Smooth muscle cell (in vitro differentiated cells): ENCODE measurements around the gene PRKCE. TPM values are rescaled to one million over a fixed set of nuclear protein-coding genes. Genes with fewer than 3 reads are reported as not detected.

ENCODE experiments used
- DNase-seq: peaks from one replicate; lab custom pipeline; 2025; ENCODE audit not compliant: unreplicated experiment; lab: John Stamatoyannopoulos, UW
- H2AFZ ChIP-seq: fragments of 200-600 bp; sonication (generic); 2 replicates; pipeline ENCODE4 v1.6.0; 2016; ENCODE audit warnings: antibody characterized with exemption, low read depth, mild to moderate bottlenecking
- H3F3A ChIP-seq: fragments of 200-600 bp; sonication (generic); 2 replicates; pipeline ENCODE4 v1.6.0; 2017; ENCODE audit warnings: antibody characterized with exemption, low read depth
- H3K27ac ChIP-seq: fragments of 200-600 bp; sonication (generic); 2 replicates; pipeline ENCODE4 v1.5.1; 2016; ENCODE audit warnings: low read depth, mild to moderate bottlenecking
- H3K27me3 ChIP-seq: fragments of 200-600 bp; sonication (generic); 2 replicates; pipeline ENCODE4 v1.6.1; 2016; ENCODE audit warnings: low read depth, mild to moderate bottlenecking
- H3K36me3 ChIP-seq: fragments of 200-600 bp; sonication (generic); 2 replicates; pipeline ENCODE4 v1.5.1; 2016; ENCODE audit warnings: low read depth
- H3K4me1 ChIP-seq: fragments of 200-600 bp; sonication (generic); 2 replicates; pipeline ENCODE4 v1.5.1; 2016; ENCODE audit warnings: low read depth
- H3K4me2 ChIP-seq: fragments of 200-600 bp; sonication (generic); 2 replicates; pipeline ENCODE4 v1.6.0; 2016; ENCODE audit warnings: mild to moderate bottlenecking
- H3K4me3 ChIP-seq: fragments of 200-600 bp; sonication (generic); 2 replicates; pipeline ENCODE4 v1.5.1; 2016; ENCODE audit warnings: mild to moderate bottlenecking
- H3K79me2 ChIP-seq: fragments of 200-600 bp; sonication (generic); 2 replicates; pipeline ENCODE4 v1.6.0; 2016; ENCODE audit warnings: low read depth, mild to moderate bottlenecking
- H3K9ac ChIP-seq: fragments of 200-600 bp; sonication (generic); 2 replicates; pipeline ENCODE4 v1.6.0; 2016; ENCODE audit warnings: low read depth
- H3K9me3 ChIP-seq: fragments of 200-600 bp; sonication (generic); replicated peaks from 2 replicates; pipeline ENCODE4 v1.5.1; 2016; ENCODE audit warnings: low read depth
- H4K20me1 ChIP-seq: fragments of 200-600 bp; sonication (generic); 2 replicates; pipeline ENCODE4 v1.6.0; 2016; ENCODE audit warnings: low read depth
- WGBS: methylation state at CpG from one replicate; pipeline ENCODE4 v1.1.7; 2016; ENCODE audit warnings: low lambda C conversion rate; 5-methylcytosine and 5-hydroxymethylcytosine counted together
- polyA plus RNA-seq: library from polyadenylated mRNA; unstranded; fragments of >200 nt; fragmentation: Nextera tagmentation; extraction: Ambion mirVana; gene quantifications from 2 replicates; pipeline ENCODE4 v1.2.1, GENCODE V29; 2016
- total RNA-seq: library from RNA; depleted of rRNA; stranded (reverse); fragments of >200 nt; gene quantifications from 2 replicates; pipeline ENCODE4 v1.2.3, GENCODE V29; 2014
- TF ChIP-seq, protein P1 (sequence below): fragments of 200-600 bp; sonication (generic); IDR thresholded peaks from 2 replicates; pipeline ENCODE4 v1.5.1; 2017; ENCODE audit warnings: borderline replicate concordance, mild to moderate bottlenecking, antibody characterized with exemption; ENCODE audit not compliant: insufficient read depth, poor library complexity, severe bottlenecking

The PRKCE gene
- total and polyA plus RNA-seq, 2 experiments from 2014 or later, result 20.6 to 29.1 TPM

- H3K79me2 ChIP-seq, result peaks cover 93% of the 10 kb centered on the region
- TF ChIP-seq, protein P1, sequence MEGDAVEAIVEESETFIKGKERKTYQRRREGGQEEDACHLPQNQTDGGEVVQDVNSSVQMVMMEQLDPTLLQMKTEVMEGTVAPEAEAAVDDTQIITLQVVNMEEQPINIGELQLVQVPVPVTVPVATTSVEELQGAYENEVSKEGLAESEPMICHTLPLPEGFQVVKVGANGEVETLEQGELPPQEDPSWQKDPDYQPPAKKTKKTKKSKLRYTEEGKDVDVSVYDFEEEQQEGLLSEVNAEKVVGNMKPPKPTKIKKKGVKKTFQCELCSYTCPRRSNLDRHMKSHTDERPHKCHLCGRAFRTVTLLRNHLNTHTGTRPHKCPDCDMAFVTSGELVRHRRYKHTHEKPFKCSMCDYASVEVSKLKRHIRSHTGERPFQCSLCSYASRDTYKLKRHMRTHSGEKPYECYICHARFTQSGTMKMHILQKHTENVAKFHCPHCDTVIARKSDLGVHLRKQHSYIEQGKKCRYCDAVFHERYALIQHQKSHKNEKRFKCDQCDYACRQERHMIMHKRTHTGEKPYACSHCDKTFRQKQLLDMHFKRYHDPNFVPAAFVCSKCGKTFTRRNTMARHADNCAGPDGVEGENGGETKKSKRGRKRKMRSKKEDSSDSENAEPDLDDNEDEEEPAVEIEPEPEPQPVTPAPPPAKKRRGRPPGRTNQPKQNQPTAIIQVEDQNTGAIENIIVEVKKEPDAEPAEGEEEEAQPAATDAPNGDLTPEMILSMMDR, result no peak
- WGBS, result 72% methylated on average over 3 of the region's 3 CpGs
- no peaks in the 10 kb centered on the region for H3K36me3 ChIP-seq
- H3K27me3 ChIP-seq, result no peaks in the 10 kb centered on the region
- peaks cover 29% of the 10 kb centered on the region for H4K20me1 ChIP-seq
- H3F3A ChIP-seq, result peaks cover under 1% of the 10 kb centered on the region
- peaks cover 7% of the 10 kb centered on the region for H3K4me1 ChIP-seq
- H2AFZ ChIP-seq, result no peak overlapping the region
- H3K27ac ChIP-seq, result peak overlapping the region; percentile 77
- no peak overlapping the region for H3K4me2 ChIP-seq
- H3K4me3 ChIP-seq, result no peak overlapping the region
- H3K9me3 ChIP-seq, result no peaks in the 10 kb centered on the region
- DNase-seq, result no peak
- no peak overlapping the region for H3K9ac ChIP-seq
These were observed 31.8 kb downstream of the PRKCE start for GRCh38 chr2:45683292-45683691.

DNA sequence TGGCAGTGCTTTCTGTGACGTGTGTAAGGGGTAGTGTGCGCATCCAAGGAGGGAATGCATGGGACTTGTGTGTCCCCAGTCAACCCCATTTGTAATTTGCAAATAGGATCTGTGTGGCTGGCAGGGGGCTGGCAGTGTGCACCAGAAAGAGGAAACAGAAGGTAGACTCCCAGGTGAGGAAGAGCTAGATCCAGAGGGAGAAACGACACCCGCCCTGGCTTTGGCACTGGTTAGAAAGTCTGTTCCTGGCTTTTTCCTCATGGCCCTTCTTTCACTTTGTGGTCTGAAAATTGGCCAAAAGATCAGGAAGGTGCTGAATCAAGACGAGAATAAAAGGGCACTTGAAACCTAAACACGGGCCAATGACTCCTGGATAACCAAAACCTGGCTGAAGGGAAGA is 33.3 kb downstream of the PRKCE start:
- Histone ChIP-seq H2AFZ (no peak overlapping the region), H3K4me3 (no peak overlapping the region), H3K4me2 (no peak overlapping the region), H3K36me3 (no peaks in the 10 kb centered on the region), H3F3A (peaks cover 9% of the 10 kb centered on the region), H3K4me1 (peaks cover 14% of the 10 kb centered on the region), H3K27ac (no peak overlapping the region), H3K79me2 (peaks cover 88% of the 10 kb centered on the region), H3K9me3 (no peaks in the 10 kb centered on the region), H3K9ac (no peak overlapping the region), H4K20me1 (peaks cover 43% of the 10 kb centered on the region), H3K27me3 (no peaks in the 10 kb centered on the region)
- TF ChIP-seq, protein P1, result no peak
- 96% methylated on average over 6 of the region's 6 CpGs for WGBS
- no peak for DNase-seq

GRCh38 chr2:45685260-45685659 is 33.8 kb downstream of the PRKCE start:
- Histone ChIP-seq H3K27ac (no peak overlapping the region), H3K9me3 (no peaks in the 10 kb centered on the region), H3K4me2 (no peak overlapping the region), H3K4me1 (peaks cover 14% of the 10 kb centered on the region), H4K20me1 (peaks cover 48% of the 10 kb centered on the region), H3K36me3 (no peaks in the 10 kb centered on the region), H3K4me3 (no peak overlapping the region), H3K27me3 (no peaks in the 10 kb centered on the region), H3F3A (peaks cover 9% of the 10 kb centered on the region), H3K9ac (no peak overlapping the region), H2AFZ (no peak overlapping the region), H3K79me2 (peaks cover 88% of the 10 kb centered on the region)
- TF ChIP-seq, protein P1, result no peak
- DNase-seq, result no peak
- WGBS, result 97% methylated on average over 3 of the region's 3 CpGs

DNA sequence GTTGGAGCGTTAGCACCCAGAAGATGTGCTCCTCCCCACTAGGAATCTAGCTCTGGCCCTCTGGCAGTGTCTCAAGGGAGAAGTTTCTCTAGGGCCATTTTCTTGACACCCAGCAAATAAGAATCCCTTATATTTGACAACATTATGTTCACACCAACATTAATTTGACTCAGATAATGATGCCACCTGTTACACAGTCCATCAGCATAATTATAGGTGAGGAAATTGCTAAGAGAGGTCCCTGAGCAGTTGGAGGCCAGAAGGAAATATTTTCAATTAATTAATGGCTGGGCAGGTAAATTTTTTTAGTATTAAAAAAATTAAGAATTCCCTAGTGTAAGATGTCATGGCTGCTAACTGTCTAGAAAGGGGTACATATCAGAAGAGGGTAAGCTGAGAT is 36.5 kb downstream of the PRKCE start:
- 100% methylated on average over 1 of the region's 1 CpG for WGBS
- H3K9ac ChIP-seq, result no peak overlapping the region
- peaks cover 68% of the 10 kb centered on the region for H4K20me1 ChIP-seq
- H3K4me2 ChIP-seq, result peak overlapping the region; percentile 33
- peaks cover 9% of the 10 kb centered on the region for H3F3A ChIP-seq
- TF ChIP-seq, protein P1, result no peak
- H3K79me2 ChIP-seq, result peaks cover 91% of the 10 kb centered on the region
- H2AFZ ChIP-seq, result no peak overlapping the region
- no peak for DNase-seq
- H3K27ac ChIP-seq, result no peak overlapping the region
- no peaks in the 10 kb centered on the region for H3K36me3 ChIP-seq
- no peaks in the 10 kb centered on the region for H3K9me3 ChIP-seq
- H3K4me1 ChIP-seq, result peaks cover 8% of the 10 kb centered on the region
- no peaks in the 10 kb centered on the region for H3K27me3 ChIP-seq
- H3K4me3 ChIP-seq, result no peak overlapping the region
